NCI-H226 (cell line): ENCODE data around the gene OASL.
"Not testable (repeated sequence)": the region's sequence is repeated elsewhere in the genome, so short reads cannot be mapped to it uniquely, and the experiment has no call there.

ENCODE experiments used
- DNase-seq: peaks from one replicate; pipeline ENCODE4 v3.0.0-alpha.2; 2015

Gene OASL

GRCh38 chr12:121038861-121039668 lies at the start of gene OASL:
TSS of gene OASL (minus strand) at chr12:121039246. CDS start at chr12:121038971, 275 bp downstream.
- DNase-seq: no peak

GRCh38 chr12:121088195-121088585 lies 49.1 kb upstream of the OASL start:
- DNase-seq: no peak

- no peak for DNase-seq
Observed at GRCh38 chr12:121087467-121088194, 48.6 kb upstream of the OASL start.

GRCh38 chr12:121086781-121087295 lies 47.8 kb upstream of the OASL start:
- no peak for DNase-seq

GRCh38 chr12:121085506-121086353 lies 46.7 kb upstream of the OASL start:
- no peak for DNase-seq

- DNase-seq: no peak
Observed at GRCh38 chr12:121085069-121085468, 46.0 kb upstream of the OASL start.

- DNase-seq: no peak
Observed at GRCh38 chr12:121084229-121084628, 45.2 kb upstream of the OASL start.

- DNase-seq: no peak
Observed at GRCh38 chr12:121080909-121081308, 41.9 kb upstream of the OASL start.

- DNase-seq: no peak
Observed at GRCh38 chr12:121079736-121080272, 40.8 kb upstream of the OASL start.

- not testable (repeated sequence) for DNase-seq
Observed at GRCh38 chr12:121077440-121077839, 38.4 kb upstream of the OASL start.

- not testable (repeated sequence) for DNase-seq
Observed at GRCh38 chr12:121075911-121076310, 36.9 kb upstream of the OASL start.

GRCh38 chr12:121072147-121072546 lies 33.1 kb upstream of the OASL start:
- DNase-seq: no peak

GRCh38 chr12:121069206-121069605 lies 30.2 kb upstream of the OASL start:
- no peak for DNase-seq

GRCh38 chr12:121065345-121065744 lies 26.3 kb upstream of the OASL start:
- DNase-seq: no peak

GRCh38 chr12:121064586-121064985 lies 25.5 kb upstream of the OASL start:
- DNase-seq: not testable (repeated sequence)

GRCh38 chr12:121064116-121064515 lies 25.1 kb upstream of the OASL start:
- no peak for DNase-seq

GRCh38 chr12:121062391-121063045 lies 23.5 kb upstream of the OASL start:
- no peak for DNase-seq

GRCh38 chr12:121061831-121062230 lies 22.8 kb upstream of the OASL start:
- DNase-seq: peak; percentile 15

- peak; percentile 38 for DNase-seq
Observed at GRCh38 chr12:121060149-121061001, 21.3 kb upstream of the OASL start.

GRCh38 chr12:121059031-121059898 lies 20.2 kb upstream of the OASL start:
- DNase-seq: no peak
